HG02884 (cell line): ENCODE results near the gene NOC4L.
"Not testable (repeated sequence)": the region's sequence is repeated elsewhere in the genome, so short reads cannot be mapped to it uniquely, and the experiment has no call there.

Experiments used
- ATAC-seq: cut with Tn5 transposase; IDR thresholded peaks from one replicate; pipeline ENCODE4 v1.9.1; 2021; ENCODE audit warnings: mild to moderate bottlenecking, moderate library complexity; ENCODE audit not compliant: unreplicated experiment

NOC4L gene

DNA sequence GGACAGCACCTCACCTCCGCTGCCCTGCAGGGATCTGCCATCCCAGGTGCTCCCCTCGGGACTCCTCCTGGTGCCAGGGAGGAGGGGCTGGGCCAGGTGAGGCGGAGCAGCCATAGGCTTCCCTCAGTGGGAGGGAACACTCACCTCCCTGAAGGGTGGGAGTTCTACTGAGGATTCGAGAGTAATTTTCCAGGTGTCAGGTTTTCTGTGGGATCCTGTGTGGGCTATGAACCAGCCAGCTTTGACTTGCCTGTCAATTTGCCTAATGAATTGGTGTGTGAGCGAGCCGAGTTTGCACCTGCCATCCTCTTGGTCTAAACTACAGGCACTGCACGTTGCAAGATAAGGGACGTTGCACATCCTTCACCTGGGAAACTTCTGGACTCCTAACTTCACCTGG, 50.3 kb downstream of the NOC4L start:
- ATAC-seq, result no peak

DNA sequence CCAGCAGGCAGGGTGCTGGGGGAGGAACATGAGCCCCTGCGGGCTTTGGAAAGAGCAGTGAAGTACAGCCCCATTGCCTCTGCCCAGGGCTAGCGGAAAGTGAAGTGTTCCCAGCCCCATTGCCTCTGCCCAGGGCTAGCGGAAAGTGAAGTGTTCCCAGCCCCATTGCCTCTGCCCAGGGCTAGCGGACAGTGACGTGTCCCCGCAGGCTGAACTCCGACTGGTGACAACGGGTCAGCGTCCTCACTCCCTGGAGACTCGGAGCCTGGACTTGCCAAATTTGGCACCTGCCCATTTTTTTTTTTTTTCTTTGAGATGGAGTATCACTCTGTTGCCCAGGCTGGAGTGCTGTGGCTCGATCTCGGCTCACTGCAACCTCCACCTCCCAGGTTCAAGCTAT, 51.0 kb downstream of the NOC4L start:
- not testable (repeated sequence) for ATAC-seq

DNA sequence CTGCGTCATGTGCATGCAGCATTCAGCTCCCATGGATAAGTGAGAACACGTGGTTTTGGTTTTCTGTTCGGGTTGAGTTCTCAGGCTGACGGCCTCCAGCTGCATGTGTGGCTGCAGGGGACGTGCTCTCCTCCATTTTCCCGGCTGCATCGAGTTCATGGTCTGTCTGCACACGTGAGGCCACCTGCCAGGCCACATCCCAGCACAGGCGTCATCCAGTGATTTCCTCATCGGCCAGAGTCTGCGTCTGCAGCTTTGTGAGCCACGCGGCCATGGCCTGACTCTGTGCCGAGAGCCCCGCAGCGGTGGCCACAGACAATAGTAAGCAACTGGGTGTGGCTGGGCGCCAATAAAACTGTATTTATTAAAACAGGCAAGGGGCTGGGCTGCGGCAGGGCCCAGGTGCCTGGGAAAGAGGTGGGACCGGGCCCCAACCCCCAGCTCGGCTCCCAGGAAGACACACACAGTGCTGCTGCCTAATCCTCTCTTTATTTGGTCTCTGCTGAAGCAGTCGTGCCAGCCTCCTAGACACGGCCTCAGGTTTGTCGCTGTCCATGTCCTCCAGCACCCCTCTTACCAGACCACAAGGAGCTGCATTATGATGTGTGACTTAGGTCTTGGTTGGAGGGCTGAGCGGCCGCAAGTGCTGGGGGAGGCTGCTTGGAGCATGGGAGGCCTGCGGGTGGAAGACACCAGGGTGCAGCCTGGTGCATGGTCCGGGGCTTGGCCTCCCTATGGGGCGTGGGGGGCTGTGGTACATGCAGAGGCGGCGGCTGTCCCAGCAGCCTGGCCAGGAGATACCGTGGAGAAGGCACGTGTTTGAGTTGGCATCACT, 52.0 kb downstream of the NOC4L start:
- ATAC-seq, result no peak

DNA sequence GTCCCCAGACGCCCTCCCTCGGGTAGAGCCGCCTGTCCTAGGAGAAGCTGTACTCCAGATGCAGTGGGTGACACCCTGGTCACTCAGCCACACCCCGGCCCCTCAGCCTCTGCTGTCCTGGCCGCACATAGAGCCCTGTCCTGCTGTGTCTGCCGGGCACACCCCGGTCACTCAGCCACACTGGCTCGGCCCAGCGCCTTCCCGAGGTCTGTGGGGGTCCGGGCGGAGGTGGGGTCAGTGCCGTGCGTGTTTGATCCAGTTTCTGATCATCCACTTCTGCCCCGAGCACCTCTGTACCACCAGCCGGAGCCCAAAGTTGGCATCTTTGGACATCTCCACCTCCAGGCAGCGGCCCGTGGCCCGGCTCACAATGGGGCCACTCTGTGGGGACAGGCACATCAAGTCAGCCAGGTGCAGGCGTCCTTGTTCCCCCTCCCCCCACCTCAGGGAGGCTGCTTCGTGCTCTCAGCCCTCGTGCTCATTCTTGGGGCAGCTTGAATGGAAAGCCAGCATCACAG, 52.7 kb downstream of the NOC4L start:
- no peak for ATAC-seq

GRCh38 chr12:132197581-132198354, 53.5 kb downstream of the NOC4L start:
- no peak for ATAC-seq

DNA sequence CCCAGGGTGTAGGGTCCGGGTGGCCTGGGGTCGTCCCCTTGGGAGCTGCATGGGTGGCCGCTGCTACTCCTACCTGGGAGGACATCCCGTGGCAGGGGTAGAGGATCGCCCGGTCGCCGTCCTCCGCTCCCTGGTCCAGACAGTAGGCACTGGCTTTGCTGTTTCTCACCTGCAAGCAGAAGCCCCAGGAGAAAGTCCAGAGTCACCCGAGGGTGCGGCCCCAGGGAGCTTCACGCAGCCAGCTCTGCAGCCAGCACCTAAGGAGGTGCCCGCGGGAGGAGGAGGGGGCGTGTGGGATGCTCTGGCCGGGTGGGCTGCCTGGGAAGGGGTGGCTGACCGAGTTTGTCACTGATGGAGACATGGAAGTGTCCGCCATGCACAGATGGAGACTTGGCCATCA, 54.8 kb downstream of the NOC4L start:
- no peak for ATAC-seq

DNA sequence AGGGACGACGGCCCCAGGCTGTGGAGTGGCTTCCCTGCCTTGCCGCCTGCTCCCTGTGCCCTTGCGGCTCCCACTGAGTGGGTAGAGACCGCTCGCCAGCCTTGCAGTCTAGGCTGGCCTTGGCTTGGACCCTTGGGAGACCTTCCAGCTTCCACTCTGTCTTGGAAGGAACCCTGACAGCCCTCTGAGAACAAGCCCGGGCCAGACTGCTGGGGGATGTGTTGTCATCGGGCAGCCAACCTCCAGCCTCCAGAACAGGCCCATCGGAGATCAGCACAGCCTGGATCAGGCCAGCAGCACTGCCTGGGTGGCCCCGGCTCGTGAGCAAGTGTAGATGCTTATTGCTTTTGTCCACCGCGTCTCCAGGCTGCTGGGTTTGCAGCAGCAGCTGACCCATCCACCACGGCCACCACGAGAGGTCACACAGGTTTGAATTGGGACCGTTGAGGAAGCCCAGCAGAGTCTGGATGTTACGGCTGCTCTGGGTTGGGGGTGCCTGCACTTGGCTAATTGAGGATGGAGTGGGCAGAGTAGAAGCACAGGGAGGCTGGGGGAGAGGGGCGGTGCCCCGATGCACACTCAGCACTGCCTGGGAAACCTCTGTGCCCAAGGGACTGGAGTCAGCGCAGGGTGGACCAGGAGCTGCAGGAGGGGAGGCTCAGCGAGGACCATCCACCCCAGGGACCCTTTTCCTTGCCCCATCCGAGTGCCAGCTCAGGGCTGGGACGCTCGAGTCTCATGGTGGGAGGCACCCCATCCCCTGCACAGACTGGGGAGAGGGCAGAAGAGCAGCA, 55.5 kb downstream of the NOC4L start:
- no peak for ATAC-seq

DNA sequence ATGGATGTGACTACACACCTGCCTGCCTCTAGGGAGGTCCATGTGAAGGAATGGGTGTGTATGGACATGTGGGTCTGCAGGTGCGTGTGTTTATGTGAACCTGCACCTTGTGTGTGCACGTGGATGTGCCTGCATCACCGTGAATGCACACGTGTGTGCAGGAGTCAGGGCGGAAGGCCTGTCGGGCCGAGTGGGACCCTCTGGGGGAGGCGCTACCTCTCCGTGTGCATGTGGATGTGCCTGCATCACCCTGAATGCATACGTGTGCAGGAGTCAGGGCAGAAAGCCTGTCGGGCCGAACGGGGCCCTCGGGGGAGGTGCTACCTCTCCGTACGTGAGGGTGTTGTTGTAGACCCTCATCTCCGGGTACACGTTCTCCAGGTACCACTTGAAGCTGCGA, 56.5 kb downstream of the NOC4L start:
- ATAC-seq, result no peak

GRCh38 chr12:132201391-132202120, 57.3 kb downstream of the NOC4L start:
- ATAC-seq, result no peak
